K562 (cell line): ENCODE data around the gene CCNDBP1. TPM values are rescaled to one million over a fixed set of nuclear protein-coding genes. Genes with fewer than 3 reads are reported as not detected.

Experiments
- ARID1B ChIP-seq: fragments of 450-650 bp; IDR thresholded peaks from 2 replicates; pipeline ENCODE4 v1.6.1; 2016; ENCODE audit warnings: antibody characterized with exemption, mild to moderate bottlenecking, inconsistent platforms
- BHLHE40 ChIP-seq: IDR thresholded peaks from 2 replicates; pipeline ENCODE4 v1.6.1; 2011; ENCODE audit warnings: low read length, improper control_type of control experiment
- CC2D1A ChIP-seq: fragments of 450-650 bp; IDR thresholded peaks from 2 replicates; pipeline ENCODE4 v1.6.1; 2017; ENCODE audit warnings: mild to moderate bottlenecking
- CXXC5 ChIP-seq: fragments of 250-450 bp; sonication (Bioruptor Pico); IDR thresholded peaks from 2 replicates; pipeline ENCODE4 v1.8.0; 2022; ENCODE audit warnings: inconsistent platforms, mild to moderate bottlenecking, moderate library complexity
- JUND ChIP-seq, 2 experiments: IDR thresholded peaks; 2 replicates in 1 of 2; 3 replicates in 1 of 2; pipeline ENCODE4 v1.6.1; 2011; ENCODE audit warnings: borderline replicate concordance in 2 of 2, low read depth in 2 of 2, low read length in 2 of 2, improper control_type of control experiment in 1 of 2, missing biosample characterization in 1 of 2, missing genetic modification characterization in 1 of 2, missing genetic modification reagents in 1 of 2
- L3MBTL2 ChIP-seq: fragments of 450-650 bp; IDR thresholded peaks from 2 replicates; pipeline ENCODE4 v1.6.1; 2016; ENCODE audit warnings: mild to moderate bottlenecking, moderate library complexity
- NFE2L1 ChIP-seq: fragments of 450-650 bp; IDR thresholded peaks from 2 replicates; pipeline ENCODE4 v1.6.1; 2016; ENCODE audit warnings: missing genetic modification characterization, low read depth, mild to moderate bottlenecking, missing compliant biosample characterization, moderate library complexity, borderline replicate concordance
- RFX7 ChIP-seq: fragments of 250-450 bp; sonication (Bioruptor Pico); IDR thresholded peaks from 2 replicates; pipeline ENCODE4 v1.5.1; 2021; ENCODE audit warnings: mild to moderate bottlenecking
- SIN3A ChIP-seq, 2 experiments: fragments of 150-350 bp in 1 of 2; IDR thresholded peaks; 2 replicates each; pipeline ENCODE4 v1.6.1; 2011 to 2016; ENCODE audit warnings: borderline replicate concordance in 2 of 2, low read depth in 2 of 2, low read length in 2 of 2, mild to moderate bottlenecking in 2 of 2, moderate library complexity in 2 of 2; ENCODE audit not compliant: control insufficient read depth in 1 of 2
- SMC3 ChIP-seq: conservative IDR thresholded peaks from 2 replicates; pipeline ENCODE4 v1.6.1; 2011; ENCODE audit warnings: low read depth, low read length, improper control_type of control experiment; ENCODE audit not compliant: insufficient read depth
- ZNF140 ChIP-seq: fragments of 250-450 bp; sonication (Bioruptor Pico); IDR thresholded peaks from 2 replicates; pipeline ENCODE4 v1.8.0; 2021; ENCODE audit warnings: moderate library complexity, mild to moderate bottlenecking, inconsistent platforms
- ZNF316 ChIP-seq: fragments of 450-650 bp; IDR thresholded peaks from 2 replicates; pipeline ENCODE4 v1.6.1; 2016
- polyA plus RNA-seq, 8 experiments: library from polyadenylated mRNA; depleted of rRNA in 4 of 8; stranded (reverse) in 5 of 8; unstranded in 3 of 8; fragments of >200 nt; fragmentation: Nextera tagmentation in 2 of 8; fragmentation: Illumina TruSeq in 1 of 8; extraction: Ambion mirVana in 2 of 8; extraction: Trizol in 1 of 8; gene quantifications; 2 replicates each; pipeline versions ENCODE4 v1.2.1 to v1.2.3, GENCODE V29; 2011 to 2014; ENCODE audit warnings: inconsistent platforms in 1 of 8, missing spikeins in 1 of 8
- total RNA-seq, 7 experiments: library from RNA; depleted of rRNA in 6 of 7; stranded (reverse); fragments of >200 nt in 6 of 7; fragmentation: Illumina TruSeq in 2 of 7; extraction: Trizol in 2 of 7; gene quantifications; 2 replicates each; pipeline versions ENCODE4 v1.2.1 to v1.2.3, GENCODE V29; 2011 to 2021; ENCODE audit warnings: low replicate concordance in 1 of 7
- TF ChIP-seq, protein P1 (sequence below): sonication (generic); formaldehyde crosslinking; IDR thresholded peaks from 2 replicates; pipeline ENCODE4 v1.8.1; 2023; ENCODE audit warnings: mild to moderate bottlenecking, missing genetic modification reagents
- TF ChIP-seq, protein P2 (sequence below): fragments of 450-650 bp; formaldehyde crosslinking; IDR thresholded peaks from 2 replicates; pipeline ENCODE4 v1.4.0; 2020; ENCODE audit warnings: mild to moderate bottlenecking, moderate library complexity
- TF ChIP-seq, protein P3 (sequence below): sonication (generic); formaldehyde crosslinking; IDR thresholded peaks from 2 replicates; pipeline ENCODE4 v1.8.0; 2022; ENCODE audit warnings: mild to moderate bottlenecking, missing genetic modification reagents
- TF ChIP-seq, protein P4 (sequence below): fragments of 450-650 bp; IDR thresholded peaks from 2 replicates; pipeline ENCODE4 v1.6.1; 2016; ENCODE audit warnings: borderline replicate concordance

The CCNDBP1 gene
- total and polyA plus RNA-seq, 9 of the 15 experiments (the other 6 are each of a cell fraction or from before 2014, with no cell fraction given), result 37.0 to 111 (median 55.5) TPM

DNA sequence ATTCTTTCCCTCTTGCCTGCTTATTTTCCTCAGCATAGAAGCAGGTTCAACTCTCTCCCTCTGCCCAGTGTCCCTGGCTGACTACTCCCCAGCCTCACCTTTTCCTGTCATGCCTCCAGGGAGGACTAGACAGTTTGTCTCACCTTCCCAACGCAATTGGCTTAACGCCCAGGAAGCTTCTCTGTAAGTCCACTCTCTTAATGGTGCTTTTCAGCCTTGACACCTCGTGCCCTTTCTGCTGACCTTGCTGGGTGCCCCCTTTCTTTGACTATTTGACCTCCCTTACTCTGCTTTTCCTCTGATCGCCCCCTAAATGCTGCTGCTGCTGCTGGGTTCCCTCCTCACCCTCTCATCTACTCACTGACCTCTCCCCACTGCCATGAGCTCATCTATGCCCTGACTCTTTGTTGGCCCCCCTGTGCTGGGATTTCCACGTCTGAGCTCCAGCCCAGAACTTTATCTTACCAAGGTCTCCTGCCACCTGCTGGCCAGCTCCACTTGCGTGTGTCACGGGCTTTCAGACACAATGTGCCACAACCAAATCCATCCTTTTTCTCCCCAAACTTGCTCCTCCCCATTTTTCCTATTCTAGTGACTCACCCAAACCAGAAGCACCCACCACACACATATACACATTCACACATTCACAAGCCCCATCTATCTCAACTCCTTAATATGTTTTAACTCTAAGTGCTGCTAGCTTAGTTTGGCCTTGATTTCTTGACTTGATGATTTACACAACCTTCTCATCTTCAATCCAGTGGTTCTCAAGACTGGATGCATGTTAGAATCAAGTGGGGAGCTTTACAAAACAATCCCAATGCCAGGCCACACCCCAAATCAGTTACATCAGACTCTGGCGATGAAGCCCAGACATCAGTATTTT lies 19.1 kb downstream of the CCNDBP1 start (continued):
- TF ChIP-seq ZNF140 (CRISPR knock-in tag) (no peak), SIN3A (IDR thresholded peaks at IDR 0.05; ENCODE audit: borderline replicate concordance in 2 of 2, control insufficient read depth in 1 of 2, low read depth in 2 of 2, low read length in 2 of 2) (no peak), BHLHE40 (peak; percentile 71), ZNF316 (peak; percentile 58), CXXC5 (CRISPR knock-in tag) (peak; percentile 41; the same call in 1 of the 2 replicates), L3MBTL2 (peak; percentile 35; the same call in 1 of the 2 replicates), ARID1B (0 out of 2 replicates have a peak, but pooled peaks have one; percentile 15), JUND (IDR thresholded peaks at IDR 0.05; ENCODE audit: borderline replicate concordance, low read depth, low read length) (peak; percentile 28; the same call in 1 of the 2 replicates), JUND (tag; IDR thresholded peaks at IDR 0.05; ENCODE audit: borderline replicate concordance, low read depth, low read length) (no peak; the same call in 2 of the 3 replicates), NFE2L1 (tag) (no peak), SMC3 (peak; percentile 57), RFX7 (CRISPR knock-in tag) (no peak), CC2D1A (0 out of 2 replicates have a peak, but pooled peaks have one; percentile 21)
- TF ChIP-seq, protein P1, sequence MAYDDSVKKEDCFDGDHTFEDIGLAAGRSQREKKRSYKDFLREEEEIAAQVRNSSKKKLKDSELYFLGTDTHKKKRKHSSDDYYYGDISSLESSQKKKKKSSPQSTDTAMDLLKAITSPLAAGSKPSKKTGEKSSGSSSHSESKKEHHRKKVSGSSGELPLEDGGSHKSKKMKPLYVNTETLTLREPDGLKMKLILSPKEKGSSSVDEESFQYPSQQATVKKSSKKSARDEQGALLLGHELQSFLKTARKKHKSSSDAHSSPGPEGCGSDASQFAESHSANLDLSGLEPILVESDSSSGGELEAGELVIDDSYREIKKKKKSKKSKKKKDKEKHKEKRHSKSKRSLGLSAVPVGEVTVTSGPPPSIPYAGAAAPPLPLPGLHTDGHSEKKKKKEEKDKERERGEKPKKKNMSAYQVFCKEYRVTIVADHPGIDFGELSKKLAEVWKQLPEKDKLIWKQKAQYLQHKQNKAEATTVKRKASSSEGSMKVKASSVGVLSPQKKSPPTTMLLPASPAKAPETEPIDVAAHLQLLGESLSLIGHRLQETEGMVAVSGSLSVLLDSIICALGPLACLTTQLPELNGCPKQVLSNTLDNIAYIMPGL (CRISPR knock-in tag), result no peak
- TF ChIP-seq, protein P2, sequence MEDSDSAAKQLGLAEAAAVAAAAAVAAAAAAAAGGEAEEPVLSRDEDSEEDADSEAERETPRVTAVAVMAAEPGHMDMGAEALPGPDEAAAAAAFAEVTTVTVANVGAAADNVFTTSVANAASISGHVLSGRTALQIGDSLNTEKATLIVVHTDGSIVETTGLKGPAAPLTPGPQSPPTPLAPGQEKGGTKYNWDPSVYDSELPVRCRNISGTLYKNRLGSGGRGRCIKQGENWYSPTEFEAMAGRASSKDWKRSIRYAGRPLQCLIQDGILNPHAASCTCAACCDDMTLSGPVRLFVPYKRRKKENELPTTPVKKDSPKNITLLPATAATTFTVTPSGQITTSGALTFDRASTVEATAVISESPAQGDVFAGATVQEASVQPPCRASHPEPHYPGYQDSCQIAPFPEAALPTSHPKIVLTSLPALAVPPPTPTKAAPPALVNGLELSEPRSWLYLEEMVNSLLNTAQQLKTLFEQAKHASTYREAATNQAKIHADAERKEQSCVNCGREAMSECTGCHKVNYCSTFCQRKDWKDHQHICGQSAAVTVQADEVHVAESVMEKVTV (CRISPR knock-in tag), result peak; percentile 12; the same call in 1 of the 2 replicates
- TF ChIP-seq, protein P3, sequence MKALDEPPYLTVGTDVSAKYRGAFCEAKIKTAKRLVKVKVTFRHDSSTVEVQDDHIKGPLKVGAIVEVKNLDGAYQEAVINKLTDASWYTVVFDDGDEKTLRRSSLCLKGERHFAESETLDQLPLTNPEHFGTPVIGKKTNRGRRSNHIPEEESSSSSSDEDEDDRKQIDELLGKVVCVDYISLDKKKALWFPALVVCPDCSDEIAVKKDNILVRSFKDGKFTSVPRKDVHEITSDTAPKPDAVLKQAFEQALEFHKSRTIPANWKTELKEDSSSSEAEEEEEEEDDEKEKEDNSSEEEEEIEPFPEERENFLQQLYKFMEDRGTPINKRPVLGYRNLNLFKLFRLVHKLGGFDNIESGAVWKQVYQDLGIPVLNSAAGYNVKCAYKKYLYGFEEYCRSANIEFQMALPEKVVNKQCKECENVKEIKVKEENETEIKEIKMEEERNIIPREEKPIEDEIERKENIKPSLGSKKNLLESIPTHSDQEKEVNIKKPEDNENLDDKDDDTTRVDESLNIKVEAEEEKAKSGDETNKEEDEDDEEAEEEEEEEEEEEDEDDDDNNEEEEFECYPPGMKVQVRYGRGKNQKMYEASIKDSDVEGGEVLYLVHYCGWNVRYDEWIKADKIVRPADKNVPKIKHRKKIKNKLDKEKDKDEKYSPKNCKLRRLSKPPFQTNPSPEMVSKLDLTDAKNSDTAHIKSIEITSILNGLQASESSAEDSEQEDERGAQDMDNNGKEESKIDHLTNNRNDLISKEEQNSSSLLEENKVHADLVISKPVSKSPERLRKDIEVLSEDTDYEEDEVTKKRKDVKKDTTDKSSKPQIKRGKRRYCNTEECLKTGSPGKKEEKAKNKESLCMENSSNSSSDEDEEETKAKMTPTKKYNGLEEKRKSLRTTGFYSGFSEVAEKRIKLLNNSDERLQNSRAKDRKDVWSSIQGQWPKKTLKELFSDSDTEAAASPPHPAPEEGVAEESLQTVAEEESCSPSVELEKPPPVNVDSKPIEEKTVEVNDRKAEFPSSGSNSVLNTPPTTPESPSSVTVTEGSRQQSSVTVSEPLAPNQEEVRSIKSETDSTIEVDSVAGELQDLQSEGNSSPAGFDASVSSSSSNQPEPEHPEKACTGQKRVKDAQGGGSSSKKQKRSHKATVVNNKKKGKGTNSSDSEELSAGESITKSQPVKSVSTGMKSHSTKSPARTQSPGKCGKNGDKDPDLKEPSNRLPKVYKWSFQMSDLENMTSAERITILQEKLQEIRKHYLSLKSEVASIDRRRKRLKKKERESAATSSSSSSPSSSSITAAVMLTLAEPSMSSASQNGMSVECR (CRISPR knock-in tag), result no peak
- TF ChIP-seq, protein P4, sequence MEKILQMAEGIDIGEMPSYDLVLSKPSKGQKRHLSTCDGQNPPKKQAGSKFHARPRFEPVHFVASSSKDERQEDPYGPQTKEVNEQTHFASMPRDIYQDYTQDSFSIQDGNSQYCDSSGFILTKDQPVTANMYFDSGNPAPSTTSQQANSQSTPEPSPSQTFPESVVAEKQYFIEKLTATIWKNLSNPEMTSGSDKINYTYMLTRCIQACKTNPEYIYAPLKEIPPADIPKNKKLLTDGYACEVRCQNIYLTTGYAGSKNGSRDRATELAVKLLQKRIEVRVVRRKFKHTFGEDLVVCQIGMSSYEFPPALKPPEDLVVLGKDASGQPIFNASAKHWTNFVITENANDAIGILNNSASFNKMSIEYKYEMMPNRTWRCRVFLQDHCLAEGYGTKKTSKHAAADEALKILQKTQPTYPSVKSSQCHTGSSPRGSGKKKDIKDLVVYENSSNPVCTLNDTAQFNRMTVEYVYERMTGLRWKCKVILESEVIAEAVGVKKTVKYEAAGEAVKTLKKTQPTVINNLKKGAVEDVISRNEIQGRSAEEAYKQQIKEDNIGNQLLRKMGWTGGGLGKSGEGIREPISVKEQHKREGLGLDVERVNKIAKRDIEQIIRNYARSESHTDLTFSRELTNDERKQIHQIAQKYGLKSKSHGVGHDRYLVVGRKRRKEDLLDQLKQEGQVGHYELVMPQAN, result peak; percentile 44; the same call in 1 of the 2 replicates
